GM18861 (cell line): ENCODE results near the gene LTA4H.

Experiments used
- ATAC-seq: cut with Tn5 transposase; IDR thresholded peaks from one replicate; pipeline ENCODE4 v1.9.1; 2021; ENCODE audit not compliant: unreplicated experiment

LTA4H gene

DNA sequence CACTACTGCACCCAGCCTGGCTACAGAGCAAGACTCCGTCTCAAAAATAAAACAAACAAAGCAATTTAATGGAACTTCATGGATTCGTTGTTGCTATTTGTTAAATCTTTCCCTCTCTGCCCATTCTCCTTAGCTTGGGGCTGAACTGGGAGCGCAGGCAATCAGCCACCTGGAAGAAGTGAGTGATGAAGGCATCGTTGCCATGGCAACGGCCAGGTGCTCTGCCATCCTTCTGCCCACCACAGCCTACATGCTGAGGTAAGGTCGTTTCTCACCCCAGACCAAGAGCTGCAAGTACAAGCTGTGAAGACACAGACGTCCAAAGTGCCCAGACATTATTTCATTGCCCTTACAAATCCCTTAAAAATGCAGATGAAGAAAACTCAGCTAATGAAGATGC is 73.2 kb downstream of the LTA4H start:
- no peak for ATAC-seq

DNA sequence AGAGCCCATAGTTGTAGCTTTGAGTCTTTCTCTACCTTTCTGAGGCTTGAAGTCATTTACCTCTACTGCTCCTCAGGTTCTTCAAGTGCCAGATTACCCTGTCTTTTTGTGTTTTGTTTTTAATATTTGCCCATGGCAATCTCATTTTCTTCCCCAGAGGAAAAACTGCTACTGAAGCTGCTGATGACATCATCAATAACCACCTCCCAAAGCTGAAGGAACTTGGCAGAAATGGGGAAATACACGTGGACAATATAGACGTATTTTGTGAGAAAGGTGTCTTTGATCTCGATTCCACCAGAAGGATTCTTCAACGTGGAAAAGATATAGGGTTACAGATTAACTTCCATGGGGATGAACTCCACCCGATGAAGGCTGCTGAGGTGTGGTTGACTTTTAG is 75.1 kb downstream of the LTA4H start:
- ATAC-seq: no peak

DNA sequence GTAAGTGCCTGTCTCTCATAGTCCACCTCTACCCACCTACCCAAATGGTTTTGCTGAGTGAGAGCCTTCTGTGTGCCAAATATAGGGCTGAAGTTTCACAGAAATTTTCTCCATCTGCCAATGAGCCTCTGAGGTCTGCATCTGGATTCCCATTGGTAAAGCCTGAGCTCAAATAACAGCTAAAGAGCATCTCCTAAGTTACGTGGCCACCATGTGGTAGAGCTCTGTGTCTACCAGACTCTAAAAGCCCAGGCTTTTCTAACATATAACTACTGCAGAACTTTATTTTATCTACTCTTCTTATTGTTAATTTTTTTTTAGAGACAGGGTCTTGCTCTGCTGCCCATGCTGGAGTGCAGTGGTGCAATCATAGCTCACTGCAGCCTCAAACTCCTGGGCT is 76.3 kb downstream of the LTA4H start:
- ATAC-seq: no peak

DNA sequence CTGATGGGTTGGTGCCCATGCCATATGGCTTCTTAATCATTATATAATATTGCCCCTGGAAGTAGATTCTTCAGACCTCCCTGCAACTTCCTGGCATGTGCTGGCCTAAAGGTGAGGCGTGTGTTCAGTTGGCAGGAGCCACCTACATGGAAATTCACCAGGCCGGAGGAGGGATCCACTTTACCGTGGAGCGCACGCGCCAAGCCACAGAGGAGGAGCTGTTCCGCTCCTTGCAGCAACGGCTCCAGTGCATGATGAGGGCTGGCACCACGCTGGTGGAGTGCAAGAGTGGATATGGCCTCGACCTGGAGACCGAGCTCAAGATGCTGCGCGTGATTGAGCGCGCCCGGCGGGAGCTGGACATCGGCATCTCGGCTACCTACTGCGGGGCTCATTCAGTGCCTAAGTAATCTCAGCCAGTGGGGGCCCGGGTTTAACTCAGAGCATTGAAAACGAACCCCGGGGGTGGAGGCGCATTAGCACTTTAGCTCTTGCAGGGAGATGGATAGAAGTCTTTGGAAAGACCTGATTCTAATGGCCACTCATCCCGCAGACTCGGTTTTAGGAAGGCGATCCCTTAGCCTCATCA is 78.7 kb downstream of the LTA4H start:
- no peak for ATAC-seq

DNA sequence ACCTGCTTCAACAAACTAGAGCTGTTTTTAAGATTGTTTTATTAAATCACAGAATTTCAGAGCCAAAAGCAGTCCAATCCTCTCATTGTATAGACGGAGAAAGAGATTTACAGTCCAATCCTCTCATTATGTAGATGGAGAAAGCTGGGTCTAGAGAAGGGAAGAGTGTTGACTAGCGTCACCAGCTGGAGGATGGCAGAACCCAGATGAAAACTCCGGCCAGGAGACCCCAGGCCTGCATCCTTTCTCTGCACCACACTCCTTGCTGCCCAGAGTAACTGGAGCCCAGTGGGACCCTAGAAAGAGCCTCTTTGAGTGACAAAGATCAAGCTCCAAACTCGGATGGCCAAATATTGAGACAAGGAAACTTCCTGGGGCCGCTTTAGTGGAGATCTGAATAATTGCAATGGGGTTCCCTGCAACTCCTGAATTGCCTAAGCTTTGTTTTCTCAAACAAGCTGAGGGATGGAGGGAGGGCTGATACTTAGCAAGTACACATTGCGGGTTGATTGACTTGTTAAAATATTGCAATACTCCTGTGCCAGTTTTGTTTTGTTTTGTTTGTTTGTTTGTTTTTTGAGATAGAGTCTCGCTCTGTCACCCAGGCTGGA is 79.7 kb downstream of the LTA4H start:
- no peak for ATAC-seq

DNA sequence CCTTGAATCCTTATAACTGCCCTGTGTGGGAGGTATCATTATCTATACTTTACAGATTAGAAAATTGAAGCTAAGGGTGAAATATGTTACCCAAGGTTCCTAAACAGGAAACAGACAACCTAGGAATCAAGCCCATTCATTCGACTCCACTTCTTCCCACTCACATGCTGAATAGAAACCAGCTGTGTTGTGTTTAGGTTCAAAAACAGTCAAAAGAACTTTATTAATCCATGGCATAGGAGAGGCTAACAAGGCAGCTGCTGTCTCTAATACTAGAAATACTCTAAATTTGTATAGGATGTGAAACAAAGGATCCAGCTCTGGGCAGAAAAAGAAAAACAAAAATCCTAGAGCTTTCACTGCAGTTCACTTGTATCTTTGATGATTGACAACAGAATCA is 82.4 kb downstream of the LTA4H start:
- no peak for ATAC-seq

DNA sequence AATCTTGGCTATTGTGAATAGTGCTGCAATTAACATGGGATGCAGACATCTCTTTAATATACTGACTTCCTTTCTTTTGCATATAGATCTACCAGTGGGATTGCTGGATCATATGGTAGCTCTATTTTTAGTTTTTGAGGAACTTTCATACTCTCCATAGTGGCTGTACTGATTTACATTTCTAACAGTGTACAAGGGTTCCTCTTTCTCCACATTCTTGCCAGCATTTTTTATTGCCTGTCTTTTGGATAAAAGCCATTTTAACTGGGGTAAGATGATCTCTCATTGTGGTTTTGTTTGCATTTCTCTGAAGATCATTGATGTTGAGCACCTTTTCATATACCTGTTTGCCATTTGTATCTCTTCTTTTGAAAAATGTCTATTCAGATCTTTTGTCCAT is 83.9 kb downstream of the LTA4H start:
- no peak for ATAC-seq
